Hepatocyte (in vitro differentiated cells): ENCODE measurements around the gene SHLD2. TPM values are rescaled to one million over a fixed set of nuclear protein-coding genes. Genes with fewer than 3 reads are reported as not detected.
"Not testable (repeated sequence)": the region's sequence is repeated elsewhere in the genome, so short reads cannot be mapped to it uniquely, and the experiment has no call there.

ENCODE experiments used
- DNase-seq: peaks from one replicate; pipeline ENCODE4 v3.0.0-alpha.2; 2016; ENCODE audit warnings: low spot score
- H2AFZ ChIP-seq: fragments of 200-600 bp; sonication (generic); 2 replicates; pipeline ENCODE4 v1.6.0; 2016; ENCODE audit warnings: antibody characterized with exemption, mild to moderate bottlenecking
- H3K27ac ChIP-seq: fragments of 200-600 bp; sonication (generic); 2 replicates; pipeline ENCODE4 v1.5.1; 2016; ENCODE audit warnings: mild to moderate bottlenecking
- H3K27me3 ChIP-seq: fragments of 200-600 bp; sonication (generic); 2 replicates; pipeline ENCODE4 v1.6.1; 2016
- H3K36me3 ChIP-seq: fragments of 200-600 bp; sonication (generic); replicated peaks from 2 replicates; pipeline ENCODE4 v1.5.1; 2016; ENCODE audit warnings: low read depth; ENCODE audit not compliant: insufficient read depth
- H3K4me1 ChIP-seq: fragments of 200-600 bp; sonication (generic); 2 replicates; pipeline ENCODE4 v1.5.1; 2016; ENCODE audit warnings: mild to moderate bottlenecking, moderate library complexity; ENCODE audit not compliant: insufficient read depth
- H3K4me2 ChIP-seq: fragments of 200-600 bp; sonication (generic); 2 replicates; pipeline ENCODE4 v1.6.0; 2016
- H3K4me3 ChIP-seq: fragments of 200-600 bp; sonication (generic); 2 replicates; pipeline ENCODE4 v1.5.1; 2016; ENCODE audit warnings: mild to moderate bottlenecking
- H3K79me2 ChIP-seq: fragments of 200-600 bp; sonication (generic); 2 replicates; pipeline ENCODE4 v1.6.0; 2017; ENCODE audit warnings: mild to moderate bottlenecking
- H3K9me2 ChIP-seq: fragments of 200-600 bp; sonication (generic); replicated peaks from 2 replicates; pipeline ENCODE4 v1.6.0; 2017; ENCODE audit warnings: mild to moderate bottlenecking; ENCODE audit not compliant: insufficient read depth
- H3K9me3 ChIP-seq: fragments of 200-600 bp; sonication (generic); 2 replicates; pipeline ENCODE4 v1.5.1; 2016; ENCODE audit warnings: low read depth, mild to moderate bottlenecking
- H4K20me1 ChIP-seq: fragments of 200-600 bp; sonication (generic); 2 replicates; pipeline ENCODE4 v1.6.0; 2016; ENCODE audit warnings: mild to moderate bottlenecking; ENCODE audit not compliant: insufficient read depth, poor library complexity, severe bottlenecking
- WGBS: methylation state at CpG from one replicate; pipeline ENCODE4 v1.1.6; 2016; ENCODE audit warnings: low lambda C conversion rate; ENCODE audit errors: missing lambda C conversion rate; 5-methylcytosine and 5-hydroxymethylcytosine counted together
- polyA plus RNA-seq: library from polyadenylated mRNA; unstranded; fragments of >200 nt; fragmentation: Nextera tagmentation; extraction: Ambion mirVana; gene quantifications from 2 replicates; pipeline ENCODE4 v1.2.1, GENCODE V29; 2016
- total RNA-seq: library from RNA; depleted of rRNA; stranded (reverse); fragments of >200 nt; gene quantifications from 2 replicates; pipeline ENCODE4 v1.2.3, GENCODE V29; 2014

Gene SHLD2
- total and polyA plus RNA-seq, 2 experiments from 2014 or later, result 22.9 to 44.5 TPM

- not testable (repeated sequence) for H3K4me2 ChIP-seq, H3K4me3 ChIP-seq, H3K9me2 ChIP-seq, H3K27me3 ChIP-seq, DNase-seq, H2AFZ ChIP-seq, H3K4me1 ChIP-seq, H3K36me3 ChIP-seq, H4K20me1 ChIP-seq, H3K79me2 ChIP-seq, H3K9me3 ChIP-seq
- H3K27ac ChIP-seq, result peak overlapping the region; percentile 62
- 48% methylated on average over 1 of the region's 1 CpG for WGBS
Observed at GRCh38 chr10:87171670-87172069, 76.7 kb downstream of the SHLD2 start.

DNA sequence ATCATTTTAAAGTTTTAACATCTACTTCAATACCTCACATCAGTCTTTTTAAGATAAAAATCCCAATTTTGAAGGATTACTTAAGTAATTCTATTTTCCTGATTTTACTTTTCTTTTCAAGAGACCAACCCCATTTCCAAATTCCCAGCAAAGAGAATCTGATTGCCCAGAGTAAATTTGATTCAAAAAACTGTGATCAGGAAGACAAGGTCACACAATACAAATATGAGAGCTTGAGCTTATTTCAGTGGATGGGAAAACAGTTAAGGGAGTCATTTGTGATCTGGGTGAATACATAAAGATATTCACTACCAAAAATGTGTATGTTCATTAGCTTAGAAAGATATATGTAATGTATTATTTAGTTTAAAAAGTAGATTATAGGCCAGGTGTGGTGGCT is 77.2 kb downstream of the SHLD2 start:
- H3K79me2 ChIP-seq, H3K9me2 ChIP-seq, H3K4me3 ChIP-seq, H3K4me1 ChIP-seq, H3K4me2 ChIP-seq, DNase-seq, H2AFZ ChIP-seq, H3K9me3 ChIP-seq, H3K27me3 ChIP-seq, H3K36me3 ChIP-seq, H4K20me1 ChIP-seq: not testable (repeated sequence)
- peak overlapping the region; percentile 62 for H3K27ac ChIP-seq

- H3K4me1 ChIP-seq, H3K9me2 ChIP-seq, H2AFZ ChIP-seq, H3K4me2 ChIP-seq, H3K27ac ChIP-seq, H3K9me3 ChIP-seq, H4K20me1 ChIP-seq, H3K4me3 ChIP-seq, H3K36me3 ChIP-seq, DNase-seq, H3K27me3 ChIP-seq, H3K79me2 ChIP-seq: not testable (repeated sequence)
- WGBS, result 67% methylated on average over 3 of the region's 3 CpGs
Observed at GRCh38 chr10:87177587-87177986, 82.6 kb downstream of the SHLD2 start.

GRCh38 chr10:87184421-87184820 is 89.4 kb downstream of the SHLD2 start:
- WGBS, result 93% methylated on average over 6 of the region's 6 CpGs
- DNase-seq, H3K4me2 ChIP-seq, H3K4me1 ChIP-seq, H3K27ac ChIP-seq, H4K20me1 ChIP-seq, H3K4me3 ChIP-seq, H3K9me2 ChIP-seq, H3K79me2 ChIP-seq, H3K27me3 ChIP-seq, H3K36me3 ChIP-seq, H3K9me3 ChIP-seq, H2AFZ ChIP-seq: not testable (repeated sequence)

GRCh38 chr10:87186016-87186415 is 91.0 kb downstream of the SHLD2 start:
- not testable (repeated sequence) for H3K9me3 ChIP-seq, H4K20me1 ChIP-seq, DNase-seq, H3K9me2 ChIP-seq, H3K36me3 ChIP-seq, H3K27me3 ChIP-seq, H2AFZ ChIP-seq, H3K4me3 ChIP-seq, H3K4me2 ChIP-seq, H3K79me2 ChIP-seq, H3K27ac ChIP-seq, H3K4me1 ChIP-seq
- 100% methylated on average over 4 of the region's 4 CpGs for WGBS

DNA sequence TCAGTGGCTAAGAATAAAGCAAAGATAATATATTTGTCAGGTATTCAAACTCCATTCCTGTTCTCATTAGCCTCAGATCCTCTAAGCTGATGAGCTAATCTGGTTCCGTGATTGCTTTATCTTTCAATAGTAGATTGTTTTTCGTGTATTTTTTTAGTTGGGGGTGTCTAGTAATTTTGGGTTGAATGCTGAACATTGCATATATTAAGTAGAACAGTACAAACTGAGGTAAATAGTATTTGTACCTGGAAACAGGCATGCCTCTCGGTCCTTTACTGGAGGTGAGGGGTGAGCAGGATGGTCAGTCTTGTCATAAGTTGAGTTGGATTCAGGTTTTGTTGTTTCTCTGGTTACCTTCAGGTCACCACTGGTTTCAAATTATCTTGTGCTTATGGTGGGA is 92.6 kb downstream of the SHLD2 start:
- not testable (repeated sequence) for H3K27me3 ChIP-seq, DNase-seq, H2AFZ ChIP-seq, H3K4me3 ChIP-seq, H4K20me1 ChIP-seq, H3K79me2 ChIP-seq, H3K4me2 ChIP-seq, H3K4me1 ChIP-seq, H3K27ac ChIP-seq, H3K36me3 ChIP-seq, H3K9me2 ChIP-seq, H3K9me3 ChIP-seq
- WGBS, result 96% methylated on average over 3 of the region's 3 CpGs

DNA sequence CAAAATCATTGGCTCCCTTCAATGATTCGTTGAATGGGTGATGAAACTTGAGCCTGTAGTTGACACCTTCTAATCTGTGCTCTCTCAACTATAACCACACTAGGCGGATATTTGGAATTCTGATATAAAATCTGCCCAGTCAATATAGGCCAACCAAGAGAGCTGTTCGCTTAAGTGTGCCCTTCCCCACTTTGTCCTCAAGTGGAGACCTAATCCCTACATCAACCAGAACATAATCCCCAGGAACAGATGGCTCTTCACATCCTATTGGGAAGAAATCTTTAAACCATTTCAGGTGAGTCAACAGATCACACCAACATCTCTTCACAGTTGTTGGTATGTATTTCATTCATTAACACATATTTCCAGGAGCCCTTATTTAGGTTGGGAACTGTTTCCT is 96.8 kb downstream of the SHLD2 start:
- not testable (repeated sequence) for H3K79me2 ChIP-seq, H3K9me2 ChIP-seq, H3K4me3 ChIP-seq, H3K27ac ChIP-seq, H3K36me3 ChIP-seq, H4K20me1 ChIP-seq, H3K9me3 ChIP-seq, H3K4me1 ChIP-seq, DNase-seq, H3K27me3 ChIP-seq, H3K4me2 ChIP-seq, H2AFZ ChIP-seq
- 90% methylated on average over 3 of the region's 3 CpGs for WGBS

- H3K9me2 ChIP-seq, H3K36me3 ChIP-seq, H3K4me1 ChIP-seq, H2AFZ ChIP-seq, H3K4me2 ChIP-seq, H3K27me3 ChIP-seq, H3K27ac ChIP-seq, H3K79me2 ChIP-seq, H4K20me1 ChIP-seq, H3K4me3 ChIP-seq, H3K9me3 ChIP-seq, DNase-seq: not testable (repeated sequence)
- 79% methylated on average over 6 of the region's 6 CpGs for WGBS
Observed at GRCh38 chr10:87200924-87201323, 105.9 kb downstream of the SHLD2 start.

- WGBS, result 88% methylated on average over 2 of the region's 4 CpGs
- not testable (repeated sequence) for H3K27ac ChIP-seq, DNase-seq, H4K20me1 ChIP-seq, H3K9me2 ChIP-seq, H3K4me1 ChIP-seq, H2AFZ ChIP-seq, H3K36me3 ChIP-seq, H3K79me2 ChIP-seq, H3K4me3 ChIP-seq, H3K9me3 ChIP-seq, H3K27me3 ChIP-seq
- peak overlapping the region; percentile 95 for H3K4me2 ChIP-seq
Observed at GRCh38 chr10:87204801-87205200, 109.8 kb downstream of the SHLD2 start.
